Activated effector memory CD4-positive, alpha-beta T cell treated with Interleukin-2 at 50 U/mL for 16 hours (primary cell): ENCODE measurements around the gene CRX.
A peak's percentile ranks its signal among the peaks of the same experiment; 100 is the strongest.
"Not testable (repeated sequence)": the region's sequence is repeated elsewhere in the genome, so short reads cannot be mapped to it uniquely, and the experiment has no call there.

Source experiments
- DNase-seq: peaks from one replicate; pipeline ENCODE4 v3.0.0-alpha.2; 2020

CRX gene

GRCh38 chr19:47821460-47822020 is at the start of gene CRX:
TSS of gene CRX (plus strand) at chr19:47821937. CDS start at chr19:47834444, 12,507 bp downstream.
- no peak for DNase-seq

- DNase-seq = no peak
Observed at GRCh38 chr19:47776568-47776967, 45.2 kb upstream of the CRX start.

GRCh38 chr19:47777245-47778048 is 44.3 kb upstream of the CRX start:
- not testable (repeated sequence) for DNase-seq

- peak; percentile 74 for DNase-seq
Observed at GRCh38 chr19:47778049-47778953, 43.4 kb upstream of the CRX start, which contains the start of gene SELENOW. TSS of gene SELENOW (plus strand) at chr19:47778703. CDS start at chr19:47778786, 83 bp downstream.

- no peak for DNase-seq
Observed at GRCh38 chr19:47778954-47779351, 42.8 kb upstream of the CRX start.

- DNase-seq = no peak
Observed at GRCh38 chr19:47779524-47780214, 42.1 kb upstream of the CRX start.

GRCh38 chr19:47780215-47780551 is 41.6 kb upstream of the CRX start:
- DNase-seq = no peak

GRCh38 chr19:47781590-47782262 is 40.0 kb upstream of the CRX start:
- no peak for DNase-seq

GRCh38 chr19:47786566-47786965 is 35.2 kb upstream of the CRX start:
- DNase-seq = no peak

GRCh38 chr19:47787307-47787706 is 34.4 kb upstream of the CRX start:
- DNase-seq = not testable (repeated sequence)

- DNase-seq = not testable (repeated sequence)
Observed at GRCh38 chr19:47789811-47790210, 31.9 kb upstream of the CRX start.

- DNase-seq = peak; percentile 64
Observed at GRCh38 chr19:47790398-47790814, 31.3 kb upstream of the CRX start.

GRCh38 chr19:47792616-47793015 is 29.1 kb upstream of the CRX start:
- no peak for DNase-seq

GRCh38 chr19:47794526-47794925 is 27.2 kb upstream of the CRX start:
- no peak for DNase-seq

- no peak for DNase-seq
Observed at GRCh38 chr19:47796785-47797184, 25.0 kb upstream of the CRX start.

GRCh38 chr19:47797996-47798903 is 23.5 kb upstream of the CRX start:
- no peak for DNase-seq

GRCh38 chr19:47798904-47799266 is 22.9 kb upstream of the CRX start:
- DNase-seq = no peak

- DNase-seq = no peak
Observed at GRCh38 chr19:47801270-47801669, 20.5 kb upstream of the CRX start.

GRCh38 chr19:47802521-47803043 is 19.2 kb upstream of the CRX start:
- no peak for DNase-seq

GRCh38 chr19:47803148-47803547 is 18.6 kb upstream of the CRX start:
- not testable (repeated sequence) for DNase-seq

- DNase-seq = not testable (repeated sequence)
Observed at GRCh38 chr19:47803671-47804070, 18.1 kb upstream of the CRX start.
